CD14-positive monocyte (primary cell): ENCODE results near the gene HOXB3. TPM values are rescaled to one million over a fixed set of nuclear protein-coding genes. Genes with fewer than 3 reads are reported as not detected.

Source experiments
- DNase-seq, 3 donors: peaks; one replicate each; pipeline ENCODE4 v3.0.0-alpha.2; 2011 to 2022
- H2AFZ ChIP-seq: 2 replicates; pipeline ENCODE4 v1.6.0; 2012; ENCODE audit warnings: mild to moderate bottlenecking, low read depth, low read length, inconsistent platforms; ENCODE audit not compliant: insufficient read depth, poor library complexity, severe bottlenecking
- H3K27ac ChIP-seq, 2 donors: 1 replicate in 1 of 2; 2 replicates in 1 of 2; pipeline ENCODE4 v1.5.1; 2012 to 2013; ENCODE audit warnings: low read length in 2 of 2, control low read depth in 1 of 2, inconsistent platforms in 1 of 2, low read depth in 1 of 2, mild to moderate bottlenecking in 1 of 2
- H3K27me3 ChIP-seq, 2 donors: one replicate each; pipeline versions ENCODE4 v1.6.0 to v1.6.1; 2011 to 2013; ENCODE audit warnings: low read length in 2 of 2; ENCODE audit not compliant: control insufficient read depth in 2 of 2, insufficient read depth in 2 of 2
- H3K36me3 ChIP-seq, 2 donors: replicated peaks in 1 of 2; 1 replicate in 1 of 2; 2 replicates in 1 of 2; pipeline versions ENCODE4 v1.5.1 to v1.6.1; 2012 to 2013; ENCODE audit warnings: low read length in 2 of 2, control low read depth in 1 of 2, inconsistent platforms in 1 of 2, mild to moderate bottlenecking in 1 of 2; ENCODE audit not compliant: insufficient read depth in 2 of 2, control insufficient read depth in 1 of 2
- H3K4me1 ChIP-seq, 2 donors: 1 replicate in 1 of 2; 2 replicates in 1 of 2; pipeline versions ENCODE4 v1.5.1 to v1.6.1; 2012 to 2013; ENCODE audit warnings: low read length in 2 of 2, control low read depth in 1 of 2, inconsistent platforms in 1 of 2, mild to moderate bottlenecking in 1 of 2, moderate library complexity in 1 of 2; ENCODE audit not compliant: insufficient read depth in 2 of 2, control insufficient read depth in 1 of 2
- H3K4me2 ChIP-seq: replicated peaks from 2 replicates; pipeline ENCODE3; 2012; ENCODE audit warnings: low read length, moderate library complexity, mild to moderate bottlenecking; ENCODE audit not compliant: poor library complexity, severe bottlenecking; ENCODE audit errors: extremely low read depth
- H3K4me3 ChIP-seq, 3 experiments: fragments of 200-600 bp in 1 of 3; sonication (generic) in 1 of 3; replicated peaks in 1 of 3; 1 replicate in 2 of 3; 2 replicates in 1 of 3; pipeline ENCODE4 v1.5.1; 2011 to 2013; ENCODE audit warnings: low read length in 3 of 3, mild to moderate bottlenecking in 3 of 3, control low read depth in 2 of 3, low read depth in 2 of 3, inconsistent platforms in 1 of 3, moderate library complexity in 1 of 3
- H3K79me2 ChIP-seq: 2 replicates; pipeline ENCODE4 v1.6.0; 2012; ENCODE audit warnings: mild to moderate bottlenecking, control low read depth, inconsistent platforms, low read length, moderate library complexity; ENCODE audit not compliant: insufficient read depth
- H3K9ac ChIP-seq: 2 replicates; pipeline ENCODE4 v1.6.0; 2017; ENCODE audit warnings: low read length, mild to moderate bottlenecking; ENCODE audit not compliant: insufficient read depth, poor library complexity, severe bottlenecking
- H3K9me3 ChIP-seq, 2 donors: replicated peaks in 1 of 2; 1 replicate in 1 of 2; 2 replicates in 1 of 2; pipeline versions ENCODE4 v1.5.1 to v1.6.1; 2012 to 2013; ENCODE audit warnings: low read length in 2 of 2, control low read depth in 1 of 2; ENCODE audit not compliant: control insufficient read depth in 1 of 2, insufficient read depth in 1 of 2
- H4K20me1 ChIP-seq: 2 replicates; pipeline ENCODE4 v1.6.0; 2012; ENCODE audit warnings: mild to moderate bottlenecking, low read length, control low read depth, moderate library complexity; ENCODE audit not compliant: insufficient read depth
- H3K27ac Mint-ChIP-seq, 7 donors: one replicate each; pipeline ENCODE4 v1.8.0; 2020; ENCODE audit warnings: mild to moderate bottlenecking in 7 of 7, mixed read lengths in 7 of 7, moderate library complexity in 6 of 7, inconsistent platforms in 2 of 7
- H3K27me3 Mint-ChIP-seq, 3 donors: one replicate each; pipeline ENCODE4 v1.8.0; 2021 to 2022; ENCODE audit warnings: low read depth in 3 of 3, mild to moderate bottlenecking in 3 of 3, mixed read lengths in 3 of 3, moderate library complexity in 3 of 3, inconsistent platforms in 1 of 3
- H3K36me3 Mint-ChIP-seq, 2 donors: one replicate each; pipeline ENCODE4 v1.8.0; 2020; ENCODE audit warnings: mixed read lengths in 2 of 2, inconsistent platforms in 1 of 2, mild to moderate bottlenecking in 1 of 2
- H3K4me1 Mint-ChIP-seq: one replicate; pipeline ENCODE4 v1.8.0; 2020; ENCODE audit warnings: mild to moderate bottlenecking, mixed read lengths
- H3K4me3 Mint-ChIP-seq, 2 donors: one replicate each; pipeline ENCODE4 v1.8.0; 2020; ENCODE audit warnings: mild to moderate bottlenecking in 2 of 2, mixed read lengths in 2 of 2, moderate library complexity in 1 of 2
- H3K9me3 Mint-ChIP-seq, 7 donors: one replicate each; pipeline ENCODE4 v1.8.0; 2020 to 2022; ENCODE audit warnings: mixed read lengths in 7 of 7, mild to moderate bottlenecking in 6 of 7, moderate library complexity in 6 of 7, inconsistent platforms in 2 of 7
- WGBS: methylation state at CpG from one replicate; pipeline ENCODE4 v1.1.5; 2013; ENCODE audit warnings: missing lambda C conversion rate; ENCODE audit not compliant: insufficient coverage; 5-methylcytosine and 5-hydroxymethylcytosine counted together
- intact Hi-C, 2 donors: fragments of 100-400 bp; cut with micrococcal nuclease; formaldehyde crosslinking; loops; one replicate each; pipeline versions ENCODE4 v1.15.0 to v1.15.1; 2023
- polyA plus RNA-seq, 3 donors: library from polyadenylated mRNA; depleted of rRNA in 1 of 3; unstranded in 2 of 3; stranded (reverse) in 1 of 3; fragments of 300-500 nt in 2 of 3; fragments of >200 nt in 1 of 3; fragmentation: Illumina TruSeq in 2 of 3; gene quantifications; 1 replicate in 2 of 3; 2 replicates in 1 of 3; pipeline ENCODE4 v1.2.3, GENCODE V29; 2012 to 2021
- TF ChIP-seq, protein P1 (sequence below): fragments of 200-600 bp; IDR thresholded peaks from one replicate; pipeline ENCODE4 v1.8.0; 2022; ENCODE audit warnings: antibody characterized with exemption, mild to moderate bottlenecking

The HOXB3 gene
- polyA plus RNA-seq, 3 donors, result 0.56 TPM; not detected in 2

DNA sequence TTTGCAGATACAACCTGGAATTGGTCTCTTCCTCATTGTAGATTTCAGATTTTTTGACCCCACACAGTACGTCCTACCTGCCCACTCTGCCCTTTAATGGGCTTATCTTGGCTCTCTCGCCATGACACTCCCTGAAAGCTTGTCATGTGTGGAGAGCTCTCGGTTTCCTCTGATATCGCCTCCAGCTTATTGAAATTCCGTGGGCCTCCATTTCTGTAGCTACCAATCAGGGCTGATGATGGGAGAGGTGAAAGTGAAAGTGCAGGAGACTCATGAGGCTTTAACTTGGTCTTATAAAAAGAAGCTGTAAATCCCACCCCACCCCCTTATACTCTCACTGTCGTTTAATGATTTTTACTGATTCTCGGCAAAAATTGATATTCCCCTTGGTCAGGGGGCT lies 76.9 kb downstream of the HOXB3 start:
- intact Hi-C loops, result no loop called here
- Mint-ChIP-seq H3K4me3 (peak overlapping the region; percentile 59 to 86), H3K36me3 (no peaks in the 10 kb centered on the region), H3K9me3 (peaks cover 0 to 3% (median under 1%) of the 10 kb centered on the region in 7 donors), H3K4me1 (peaks cover 12% of the 10 kb centered on the region), H3K27ac (no peak overlapping the region), H3K27me3 (peaks cover 15 to 51% (median 25%) of the 10 kb centered on the region in 3 donors)
- no peaks in the 10 kb centered on the region for H3K79me2 ChIP-seq
- no peaks in the 10 kb centered on the region for H3K36me3 ChIP-seq
- no peak overlapping the region for H3K4me3 ChIP-seq
- H3K4me2 ChIP-seq, result peak overlapping the region; percentile 19
- WGBS, result 74% methylated on average over 3 of the region's 7 CpGs
- no peaks in the 10 kb centered on the region for H3K9me3 ChIP-seq
- no peak for DNase-seq
- H3K4me1 ChIP-seq, result no peaks in the 10 kb centered on the region
- no peak overlapping the region for H3K9ac ChIP-seq
- H2AFZ ChIP-seq, result no peak overlapping the region
- H3K27ac ChIP-seq, result no peak overlapping the region
- TF ChIP-seq, protein P1, sequence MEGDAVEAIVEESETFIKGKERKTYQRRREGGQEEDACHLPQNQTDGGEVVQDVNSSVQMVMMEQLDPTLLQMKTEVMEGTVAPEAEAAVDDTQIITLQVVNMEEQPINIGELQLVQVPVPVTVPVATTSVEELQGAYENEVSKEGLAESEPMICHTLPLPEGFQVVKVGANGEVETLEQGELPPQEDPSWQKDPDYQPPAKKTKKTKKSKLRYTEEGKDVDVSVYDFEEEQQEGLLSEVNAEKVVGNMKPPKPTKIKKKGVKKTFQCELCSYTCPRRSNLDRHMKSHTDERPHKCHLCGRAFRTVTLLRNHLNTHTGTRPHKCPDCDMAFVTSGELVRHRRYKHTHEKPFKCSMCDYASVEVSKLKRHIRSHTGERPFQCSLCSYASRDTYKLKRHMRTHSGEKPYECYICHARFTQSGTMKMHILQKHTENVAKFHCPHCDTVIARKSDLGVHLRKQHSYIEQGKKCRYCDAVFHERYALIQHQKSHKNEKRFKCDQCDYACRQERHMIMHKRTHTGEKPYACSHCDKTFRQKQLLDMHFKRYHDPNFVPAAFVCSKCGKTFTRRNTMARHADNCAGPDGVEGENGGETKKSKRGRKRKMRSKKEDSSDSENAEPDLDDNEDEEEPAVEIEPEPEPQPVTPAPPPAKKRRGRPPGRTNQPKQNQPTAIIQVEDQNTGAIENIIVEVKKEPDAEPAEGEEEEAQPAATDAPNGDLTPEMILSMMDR, result no peak
- H3K27me3 ChIP-seq, result peaks cover 4 to 11% of the 10 kb centered on the region in 2 donors
- no peaks in the 10 kb centered on the region for H4K20me1 ChIP-seq

DNA sequence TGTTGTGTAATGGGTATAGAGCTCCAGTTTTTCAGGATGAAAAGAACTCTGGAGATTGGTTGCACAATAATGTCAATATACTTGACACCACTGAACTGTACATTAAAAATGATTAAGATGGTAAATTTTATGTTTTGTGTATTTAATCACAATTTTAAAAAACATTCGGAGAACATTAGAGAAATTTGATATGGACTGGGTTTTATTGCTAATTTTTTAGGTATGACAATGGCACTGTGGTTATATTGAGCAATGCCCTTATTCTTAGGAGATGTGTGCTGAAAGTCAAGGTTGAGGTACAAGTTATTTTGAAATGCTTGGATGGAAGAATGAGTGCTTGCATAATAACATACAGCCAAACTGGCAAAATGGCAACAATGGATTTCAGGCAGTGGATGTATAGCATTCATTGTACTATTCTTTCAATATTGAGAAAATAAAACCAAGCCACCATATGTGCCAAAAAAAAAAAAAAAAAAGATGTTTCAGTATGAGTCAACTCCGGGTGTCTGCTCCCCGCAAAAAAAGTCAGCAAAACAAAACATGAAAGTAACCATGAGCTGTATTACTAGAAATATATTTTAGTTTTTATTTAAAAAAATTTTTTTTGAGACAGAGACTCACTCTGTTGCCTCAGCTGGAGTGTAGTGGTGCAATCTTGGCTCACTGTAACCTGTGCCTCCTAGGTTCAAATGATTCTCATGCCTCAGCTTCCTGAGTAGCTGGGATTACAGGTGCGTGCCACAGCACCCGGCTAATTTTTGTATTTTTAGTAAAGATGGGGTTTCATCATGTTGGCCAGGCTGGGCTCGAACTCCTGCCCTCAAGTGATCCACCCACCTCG lies 79.1 kb downstream of the HOXB3 start:
- no peak overlapping the region for H3K27ac Mint-ChIP-seq
- Histone ChIP-seq H3K4me3 (no peak overlapping the region), H3K9me3 (no peaks in the 10 kb centered on the region), H4K20me1 (no peaks in the 10 kb centered on the region), H3K79me2 (no peaks in the 10 kb centered on the region), H3K27me3 (peaks cover 3 to 6% of the 10 kb centered on the region in 2 donors), H3K36me3 (no peaks in the 10 kb centered on the region), H3K4me2 (no peak overlapping the region), H3K4me1 (no peaks in the 10 kb centered on the region), H2AFZ (no peak overlapping the region), H3K27ac (no peak overlapping the region), H3K9ac (no peak overlapping the region)
- TF ChIP-seq, protein P1, result no peak
- 83% methylated on average over 1 of the region's 7 CpGs for WGBS
- H3K27me3 Mint-ChIP-seq, result peaks cover 13 to 42% (median 17%) of the 10 kb centered on the region in 3 donors
- intact Hi-C loops, result no loop called here
- no peak overlapping the region for H3K4me3 Mint-ChIP-seq
- H3K36me3 Mint-ChIP-seq, result no peaks in the 10 kb centered on the region
- DNase-seq, result no peak
- peaks cover 0 to 3% (median 1%) of the 10 kb centered on the region in 7 donors for H3K9me3 Mint-ChIP-seq
- H3K4me1 Mint-ChIP-seq, result peaks cover 10% of the 10 kb centered on the region
